LNCAP (cell line): Measurements from ENCODE around the gene HOXC5.

ENCODE experiments used
- CTCF ChIP-seq: fragments of 450-650 bp; IDR thresholded peaks from 2 replicates; pipeline ENCODE4 v1.5.1; 2017; ENCODE audit warnings: mild to moderate bottlenecking

The HOXC5 gene

DNA sequence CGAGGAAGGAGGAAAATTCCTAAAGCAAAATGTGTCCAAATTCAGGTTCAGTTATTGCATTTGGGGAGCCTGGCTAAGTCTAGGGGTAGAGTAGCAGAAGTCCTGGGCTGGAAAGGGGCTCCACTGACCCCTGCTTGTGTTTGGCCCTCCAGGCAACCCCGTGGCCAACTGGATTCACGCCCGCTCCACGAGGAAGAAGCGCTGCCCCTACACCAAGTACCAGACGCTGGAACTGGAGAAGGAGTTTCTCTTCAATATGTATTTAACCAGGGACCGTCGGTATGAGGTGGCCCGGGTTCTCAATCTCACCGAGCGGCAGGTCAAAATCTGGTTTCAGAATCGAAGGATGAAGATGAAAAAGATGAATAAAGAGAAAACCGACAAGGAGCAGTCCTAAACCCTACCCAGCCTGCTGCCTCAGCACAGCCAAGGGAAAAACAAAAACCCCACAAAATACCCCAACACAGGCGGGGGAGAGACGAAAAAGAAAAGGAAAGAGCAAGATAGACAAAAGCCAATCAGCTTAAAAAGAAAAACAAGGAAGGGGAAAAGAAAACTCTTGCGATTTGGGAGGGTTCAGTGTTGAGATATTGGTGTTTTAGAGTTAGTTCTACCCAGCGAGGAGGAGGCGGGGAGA lies 30.5 kb upstream of the HOXC5 start:
- TF ChIP-seq CTCF = no peak

GRCh38 chr12:54002915-54003389 lies 29.9 kb upstream of the HOXC5 start:
- TF ChIP-seq CTCF = no peak

GRCh38 chr12:54003625-54004024 lies 29.2 kb upstream of the HOXC5 start:
- TF ChIP-seq CTCF = no peak

- peak; percentile 12; the same call in 1 of the 2 replicates for TF ChIP-seq CTCF
Measured at GRCh38 chr12:54004063-54004840, 28.6 kb upstream of the HOXC5 start.

DNA sequence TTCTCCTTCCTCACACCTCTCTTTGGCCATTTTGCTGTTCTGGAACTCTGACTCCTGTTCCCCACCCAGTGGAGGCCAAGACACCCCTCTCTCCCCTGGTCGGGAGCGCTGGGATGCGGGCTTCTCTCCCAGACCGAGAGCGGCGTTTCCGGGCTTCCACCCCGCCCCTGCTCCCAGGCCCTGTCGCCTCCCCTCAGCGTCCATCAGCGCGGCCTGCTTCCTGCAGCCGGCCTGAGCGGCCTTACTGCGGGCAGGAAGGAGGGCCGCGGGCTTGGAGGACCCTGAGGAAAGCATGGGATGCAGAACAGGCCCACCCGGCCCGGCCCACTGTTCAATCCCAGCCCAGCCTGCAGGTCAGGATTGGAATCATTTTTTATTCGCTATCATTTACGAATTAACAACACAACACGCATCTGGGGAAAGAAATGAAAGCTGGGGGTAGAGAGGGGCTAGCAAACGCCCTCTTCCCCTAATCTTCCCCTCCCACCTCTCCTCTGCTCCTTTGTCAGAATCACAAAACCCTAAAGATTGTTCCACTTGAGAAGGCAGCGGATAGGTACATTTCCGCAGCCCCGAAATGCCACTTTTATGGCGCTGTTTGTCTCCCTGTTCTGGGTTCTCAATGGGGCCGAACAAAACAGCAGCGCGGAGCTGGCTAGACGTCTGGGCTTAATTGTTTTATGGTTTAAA lies 27.9 kb upstream of the HOXC5 start:
- TF ChIP-seq CTCF = no peak

DNA sequence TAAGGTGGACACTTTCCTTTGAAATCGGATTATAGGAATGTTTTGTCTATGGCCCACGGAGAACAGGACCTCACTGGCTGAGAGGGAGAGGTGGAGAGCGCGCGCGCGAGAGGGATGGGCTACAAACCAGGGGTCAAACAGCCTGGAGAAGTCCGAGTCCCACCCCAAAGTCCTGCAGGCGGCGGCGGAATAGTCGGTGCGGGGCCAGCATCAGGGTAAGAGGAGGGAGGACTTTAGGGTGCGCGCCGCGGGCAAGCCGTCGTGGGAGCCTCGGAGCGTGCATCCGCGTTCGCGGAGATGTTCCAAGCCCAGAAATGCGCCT lies 27.4 kb upstream of the HOXC5 start:
- no peak for TF ChIP-seq CTCF

DNA sequence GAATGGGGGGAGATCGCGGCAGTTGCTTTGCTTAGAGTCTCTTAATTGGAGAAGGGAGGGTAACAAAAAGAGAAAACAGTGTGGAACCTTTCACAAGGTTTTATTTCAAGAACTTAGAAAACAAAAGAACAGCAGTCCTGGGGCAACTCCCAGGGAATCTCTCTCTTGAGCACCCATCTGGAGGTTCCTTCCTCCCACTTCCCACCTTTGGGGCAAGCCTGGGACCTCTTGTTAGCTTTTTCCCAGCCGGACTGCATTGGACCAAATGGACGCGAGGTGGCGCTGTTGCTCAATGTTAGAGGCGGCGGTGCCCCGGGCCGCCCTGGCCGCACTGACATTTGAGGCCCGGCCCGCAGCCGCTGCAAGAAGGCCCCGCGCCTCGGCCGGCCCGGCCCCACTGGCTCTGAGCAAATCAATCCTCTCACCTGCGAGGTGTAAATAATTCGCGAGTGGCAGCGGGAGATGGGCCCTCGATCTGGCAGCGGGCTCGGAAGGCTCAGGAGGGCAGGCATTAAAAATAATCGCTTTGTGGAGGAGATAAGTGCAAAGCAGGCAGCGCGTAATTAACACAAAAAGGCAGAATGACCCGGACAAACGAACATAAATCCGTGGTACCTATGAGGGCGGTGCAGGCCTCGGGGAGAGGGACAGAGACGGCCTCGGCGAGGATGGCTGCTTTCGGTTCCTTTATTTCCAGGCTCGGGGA lies 26.8 kb upstream of the HOXC5 start:
- TF ChIP-seq CTCF = peak; percentile 89
